Astrocyte (in vitro differentiated cells and primary cell): ENCODE results near the gene KISS1R.

Source experiments
- EZH2 ChIP-seq: IDR thresholded peaks from 2 replicates; pipeline ENCODE4 v1.6.1; 2012; ENCODE audit warnings: mild to moderate bottlenecking, low read length, inconsistent platforms; ENCODE audit not compliant: insufficient read depth
- TF ChIP-seq, protein P1 (sequence below): IDR thresholded peaks from 2 replicates; pipeline ENCODE4 v1.5.1; 2011; ENCODE audit warnings: low read depth, mild to moderate bottlenecking, inconsistent platforms, low read length, moderate library complexity; ENCODE audit not compliant: insufficient read depth

DNA sequence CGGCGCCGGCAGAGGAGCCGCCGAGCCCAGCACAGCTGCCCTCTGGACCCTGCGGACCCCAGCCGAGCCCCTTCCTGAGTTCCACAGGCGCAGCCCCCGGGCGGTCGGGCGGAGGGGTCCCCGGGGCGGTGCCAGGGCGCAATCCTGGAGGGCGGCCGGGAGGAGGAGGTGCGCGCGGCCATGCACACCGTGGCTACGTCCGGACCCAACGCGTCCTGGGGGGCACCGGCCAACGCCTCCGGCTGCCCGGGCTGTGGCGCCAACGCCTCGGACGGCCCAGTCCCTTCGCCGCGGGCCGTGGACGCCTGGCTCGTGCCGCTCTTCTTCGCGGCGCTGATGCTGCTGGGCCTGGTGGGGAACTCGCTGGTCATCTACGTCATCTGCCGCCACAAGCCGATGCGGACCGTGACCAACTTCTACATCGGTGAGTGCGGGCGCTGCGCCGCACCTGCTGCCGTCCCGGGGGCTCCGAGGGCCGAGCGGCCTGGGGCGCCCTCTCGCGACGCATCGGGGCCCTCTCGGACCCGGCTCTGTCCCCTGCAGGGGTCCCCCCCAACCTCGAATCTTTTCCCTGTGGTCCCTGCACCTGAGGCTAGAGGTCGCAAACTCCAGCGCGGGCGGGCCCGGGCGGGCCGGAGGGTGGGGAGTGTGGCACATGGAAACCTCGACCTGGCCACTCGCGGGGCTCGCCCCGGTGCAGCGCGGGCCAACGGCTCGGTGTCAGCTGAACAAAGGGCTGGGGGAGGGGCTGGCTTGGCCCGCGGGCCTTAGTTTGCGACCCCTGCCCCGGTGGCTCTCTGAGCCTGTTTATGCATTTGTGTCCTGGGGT, at the start of gene KISS1R:
- TF ChIP-seq, protein P1, sequence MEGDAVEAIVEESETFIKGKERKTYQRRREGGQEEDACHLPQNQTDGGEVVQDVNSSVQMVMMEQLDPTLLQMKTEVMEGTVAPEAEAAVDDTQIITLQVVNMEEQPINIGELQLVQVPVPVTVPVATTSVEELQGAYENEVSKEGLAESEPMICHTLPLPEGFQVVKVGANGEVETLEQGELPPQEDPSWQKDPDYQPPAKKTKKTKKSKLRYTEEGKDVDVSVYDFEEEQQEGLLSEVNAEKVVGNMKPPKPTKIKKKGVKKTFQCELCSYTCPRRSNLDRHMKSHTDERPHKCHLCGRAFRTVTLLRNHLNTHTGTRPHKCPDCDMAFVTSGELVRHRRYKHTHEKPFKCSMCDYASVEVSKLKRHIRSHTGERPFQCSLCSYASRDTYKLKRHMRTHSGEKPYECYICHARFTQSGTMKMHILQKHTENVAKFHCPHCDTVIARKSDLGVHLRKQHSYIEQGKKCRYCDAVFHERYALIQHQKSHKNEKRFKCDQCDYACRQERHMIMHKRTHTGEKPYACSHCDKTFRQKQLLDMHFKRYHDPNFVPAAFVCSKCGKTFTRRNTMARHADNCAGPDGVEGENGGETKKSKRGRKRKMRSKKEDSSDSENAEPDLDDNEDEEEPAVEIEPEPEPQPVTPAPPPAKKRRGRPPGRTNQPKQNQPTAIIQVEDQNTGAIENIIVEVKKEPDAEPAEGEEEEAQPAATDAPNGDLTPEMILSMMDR: peak; percentile 6
- TF ChIP-seq EZH2: peak; percentile 100
